ENCODE measurements around the gene SCG5. TPM values are rescaled to one million over a fixed set of nuclear protein-coding genes. Genes with fewer than 3 reads are reported as not detected.

The SCG5 gene
- total RNA-seq, 1 experiment from 2014 or later, result 23.9 TPM

DNA sequence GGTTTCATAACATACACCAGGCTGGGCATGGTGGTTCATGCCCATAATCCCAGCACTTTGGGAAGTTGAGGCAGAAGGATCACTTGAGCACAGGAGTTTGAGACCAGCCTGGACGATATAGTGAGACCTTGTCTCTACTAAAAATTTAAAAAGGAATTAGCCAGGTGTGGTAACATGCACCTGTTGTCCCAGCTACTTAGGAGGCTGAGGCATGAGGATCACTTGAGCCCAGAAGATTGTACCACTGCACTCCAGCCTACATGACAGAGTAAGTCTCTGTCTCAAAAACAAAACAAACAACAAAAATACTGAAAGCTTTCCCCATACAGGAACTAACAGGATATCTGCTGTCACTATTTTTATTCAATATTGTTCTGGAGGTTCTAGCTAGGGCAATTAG lies 97.2 kb downstream of the SCG5 start:
- no peak overlapping the region for H2BK12ac ChIP-seq (ENCODE audit: insufficient read length, low read depth, low read length)
- H3K14ac ChIP-seq (ENCODE audit: insufficient read depth, low read length), result no peak overlapping the region
- no peak overlapping the region for H2BK20ac ChIP-seq (ENCODE audit: low read depth, low read length, poor library complexity, severe bottlenecking)
- no peaks in the 10 kb centered on the region for H3K9me3 ChIP-seq (ENCODE audit: control insufficient read depth, low read depth, low read length)
- no peaks in the 10 kb centered on the region for H4K20me1 ChIP-seq (ENCODE audit: control insufficient read depth, insufficient read depth, insufficient read length)
- no peak overlapping the region for H2BK120ac ChIP-seq (ENCODE audit: low read depth, low read length, poor library complexity, severe bottlenecking)
- no peak overlapping the region for H4K5ac ChIP-seq (ENCODE audit: insufficient read length, low read depth, low read length)
- no peak for DNase-seq
- no peak overlapping the region for H4K91ac ChIP-seq (ENCODE audit: insufficient read length, low read depth, low read length)
- no peak overlapping the region for H3K4me2 ChIP-seq (ENCODE audit: insufficient read depth, insufficient read length, low read length)
- H3K79me2 ChIP-seq (ENCODE audit: insufficient read depth, low read length), result no peaks in the 10 kb centered on the region
- H2BK15ac ChIP-seq (ENCODE audit: low read depth, low read length), result no peak overlapping the region
- Mint-ChIP-seq H3K4me3 (no peak overlapping the region), H3K27ac (no peak overlapping the region), H3K4me1 (peaks cover 5 to 7% of the 10 kb centered on the region in 2 experiments), H3K9me3 (peaks cover 3 to 7% of the 10 kb centered on the region in 2 experiments; a peak in 4 of 5 replicates), H3K36me3 (ENCODE audit: insufficient read depth in 1 of 3, low read depth in 3 of 3) (0 out of 7 replicates have a peak, but pooled peaks cover 0 to 4% (median 0%) of the 10 kb centered on the region in 3 experiments), H3K27me3 (ENCODE audit: low read depth) (peaks cover 2% of the 10 kb centered on the region)
- no peak overlapping the region for H2AK5ac ChIP-seq (ENCODE audit: insufficient read length, low read length)
- H3K23me2 ChIP-seq (ENCODE audit: insufficient read length, low read depth, low read length, poor library complexity, severe bottlenecking), result no peaks in the 10 kb centered on the region
- WGBS (ENCODE audit: extremely low coverage, insufficient read length, low lambda C conversion rate), result no CpG with 5 or more reads among the region's 1 CpG
- no peak overlapping the region for H3T11ph ChIP-seq (ENCODE audit: low read length)
- no peaks in the 10 kb centered on the region for H3K79me1 ChIP-seq (ENCODE audit: insufficient read depth, low read depth, low read length, poor library complexity, severe bottlenecking)
- no peak overlapping the region for H3K56ac ChIP-seq (ENCODE audit: insufficient read length, low read depth, low read length)
- TF ChIP-seq, protein P1, sequence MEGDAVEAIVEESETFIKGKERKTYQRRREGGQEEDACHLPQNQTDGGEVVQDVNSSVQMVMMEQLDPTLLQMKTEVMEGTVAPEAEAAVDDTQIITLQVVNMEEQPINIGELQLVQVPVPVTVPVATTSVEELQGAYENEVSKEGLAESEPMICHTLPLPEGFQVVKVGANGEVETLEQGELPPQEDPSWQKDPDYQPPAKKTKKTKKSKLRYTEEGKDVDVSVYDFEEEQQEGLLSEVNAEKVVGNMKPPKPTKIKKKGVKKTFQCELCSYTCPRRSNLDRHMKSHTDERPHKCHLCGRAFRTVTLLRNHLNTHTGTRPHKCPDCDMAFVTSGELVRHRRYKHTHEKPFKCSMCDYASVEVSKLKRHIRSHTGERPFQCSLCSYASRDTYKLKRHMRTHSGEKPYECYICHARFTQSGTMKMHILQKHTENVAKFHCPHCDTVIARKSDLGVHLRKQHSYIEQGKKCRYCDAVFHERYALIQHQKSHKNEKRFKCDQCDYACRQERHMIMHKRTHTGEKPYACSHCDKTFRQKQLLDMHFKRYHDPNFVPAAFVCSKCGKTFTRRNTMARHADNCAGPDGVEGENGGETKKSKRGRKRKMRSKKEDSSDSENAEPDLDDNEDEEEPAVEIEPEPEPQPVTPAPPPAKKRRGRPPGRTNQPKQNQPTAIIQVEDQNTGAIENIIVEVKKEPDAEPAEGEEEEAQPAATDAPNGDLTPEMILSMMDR (conservative IDR thresholded peaks at IDR 0.05), result no peak
- H3K4ac ChIP-seq (ENCODE audit: low read depth, low read length), result no peak overlapping the region
- no peak overlapping the region for H2AFZ ChIP-seq (ENCODE audit: low read length)
- no peak overlapping the region for H3K27ac ChIP-seq (ENCODE audit: insufficient read length, low read depth, low read length)
- H4K8ac ChIP-seq (replicated peaks; ENCODE audit: insufficient read length, low read depth, low read length), result no peak overlapping the region
- H3K9ac ChIP-seq (ENCODE audit: extremely low read depth, insufficient read length, low read length), result no peak overlapping the region
- H3K27me3 ChIP-seq (ENCODE audit: insufficient read depth, low read length), result no peaks in the 10 kb centered on the region
- H2BK5ac ChIP-seq (ENCODE audit: insufficient read length, low read length), result no peak overlapping the region
- H3K4me1 ChIP-seq (ENCODE audit: insufficient read depth, low read length), result no peaks in the 10 kb centered on the region
- no peak overlapping the region for H3K23ac ChIP-seq (ENCODE audit: insufficient read length, low read depth, low read length)
- H3K18ac ChIP-seq (ENCODE audit: insufficient read length, low read depth, low read length), result no peak overlapping the region

Data from H9 (cell line).